BLaER1 treated with 17β-estradiol and CSF1 and Interleukin-3, amounts not matched to agents 10 nM and 100 nM (cell line): ENCODE data around the gene ZNF618.
"Not testable (repeated sequence)": the region's sequence is repeated elsewhere in the genome, so short reads cannot be mapped to it uniquely, and the experiment has no call there.

Experiments used
- H3K27ac ChIP-seq, 11 experiments: shearing (Covaris generic); formaldehyde crosslinking; 2 replicates each; pipeline ENCODE4 v1.8.1; 2022
- H3K27me3 ChIP-seq, 11 experiments: shearing (Covaris generic); formaldehyde crosslinking; 2 replicates each; pipeline ENCODE4 v1.8.1; 2022
- H3K36me3 ChIP-seq, 11 experiments: shearing (Covaris generic); formaldehyde crosslinking; 2 replicates each; pipeline ENCODE4 v1.8.1; 2022
- H3K4me1 ChIP-seq, 10 experiments: shearing (Covaris generic); formaldehyde crosslinking; 2 replicates each; pipeline ENCODE4 v1.8.1; 2022
- H3K4me2 ChIP-seq, 11 experiments: shearing (Covaris generic); formaldehyde crosslinking; 2 replicates each; pipeline ENCODE4 v1.8.1; 2022
- H3K4me3 ChIP-seq, 10 experiments: shearing (Covaris generic); formaldehyde crosslinking; 2 replicates each; pipeline ENCODE4 v1.8.1; 2022
- H3K9ac ChIP-seq, 11 experiments: shearing (Covaris generic); formaldehyde crosslinking; 2 replicates each; pipeline ENCODE4 v1.8.1; 2022
- H3K9me3 ChIP-seq, 11 experiments: shearing (Covaris generic); formaldehyde crosslinking; replicated peaks in 1 of 11; 2 replicates each; pipeline ENCODE4 v1.8.1; 2022
- H4K20me1 ChIP-seq, 11 experiments: shearing (Covaris generic); formaldehyde crosslinking; 2 replicates each; pipeline ENCODE4 v1.8.1; 2022
- Cebpa-rat ChIP-seq, 11 experiments: shearing (Covaris generic); IDR thresholded peaks; 2 replicates each; pipeline ENCODE4 v1.8.1; 2022

Gene ZNF618

GRCh38 chr9:113993838-113994540, 117.9 kb downstream of the ZNF618 start:
- no peak for TF ChIP-seq Cebpa-rat (IDR thresholded peaks at IDR 0.05)
- no peaks in the 10 kb centered on the region for H3K9me3 ChIP-seq
- H3K9ac ChIP-seq = no peak overlapping the region
- H3K4me1 ChIP-seq = peaks cover 40 to 76% (median 67%) of the 10 kb centered on the region in 10 experiments
- H3K36me3 ChIP-seq = peaks cover 15 to 63% (median 39%) of the 10 kb centered on the region in 11 experiments; a peak in 21 of 22 replicates
- peak overlapping the region; percentile 87 to 98 (median 92) for H3K4me2 ChIP-seq
- no peak overlapping the region for H3K4me3 ChIP-seq
- H4K20me1 ChIP-seq = peaks cover 0 to 55% (median 6%) of the 10 kb centered on the region in 11 experiments; a peak in 10 of 22 replicates
- H3K27ac ChIP-seq = peak overlapping the region in 6 of 11 experiments; percentile 33 to 78 (median 75); a peak in 8 of 22 replicates
- H3K27me3 ChIP-seq = 0 out of 22 replicates have a peak, but pooled peaks cover 0 to 5% (median 0%) of the 10 kb centered on the region in 11 experiments

DNA sequence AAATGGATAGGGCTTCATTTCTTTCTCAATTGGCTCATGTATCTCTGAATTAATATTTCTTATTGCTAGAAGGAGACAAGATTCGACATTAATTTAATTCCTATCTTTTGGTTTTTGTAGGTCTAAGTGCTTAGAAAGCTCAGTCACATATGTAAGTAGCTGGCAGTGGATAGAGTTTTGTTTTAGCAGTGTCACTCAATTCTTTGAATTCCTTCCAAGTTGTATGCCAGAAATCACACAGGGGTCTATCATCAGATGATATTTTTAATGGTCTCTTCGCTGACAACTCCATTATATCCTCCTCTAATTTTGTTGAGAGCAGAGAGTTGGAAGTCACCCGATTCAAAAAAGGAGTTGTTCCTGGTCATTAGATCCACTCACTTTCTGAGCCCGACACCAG, 119.3 kb downstream of the ZNF618 start:
- Histone ChIP-seq H3K4me2 (peak overlapping the region in 9 of 11 experiments; percentile 1 to 49 (median 16); a peak in 8 of 22 replicates), H4K20me1 (peaks cover 0 to 66% (median 8%) of the 10 kb centered on the region in 11 experiments; a peak in 11 of 22 replicates), H3K27me3 (peaks cover 0 to 5% (median 0%) of the 10 kb centered on the region in 11 experiments; a peak in 1 of 22 replicates), H3K27ac (no peak overlapping the region), H3K9me3 (no peaks in the 10 kb centered on the region), H3K4me1 (peaks cover 40 to 78% (median 70%) of the 10 kb centered on the region in 10 experiments), H3K4me3 (no peak overlapping the region), H3K36me3 (peaks cover 1 to 63% (median 39%) of the 10 kb centered on the region in 11 experiments; a peak in 18 of 22 replicates), H3K9ac (no peak overlapping the region)
- TF ChIP-seq Cebpa-rat (IDR thresholded peaks at IDR 0.05) = no peak

DNA sequence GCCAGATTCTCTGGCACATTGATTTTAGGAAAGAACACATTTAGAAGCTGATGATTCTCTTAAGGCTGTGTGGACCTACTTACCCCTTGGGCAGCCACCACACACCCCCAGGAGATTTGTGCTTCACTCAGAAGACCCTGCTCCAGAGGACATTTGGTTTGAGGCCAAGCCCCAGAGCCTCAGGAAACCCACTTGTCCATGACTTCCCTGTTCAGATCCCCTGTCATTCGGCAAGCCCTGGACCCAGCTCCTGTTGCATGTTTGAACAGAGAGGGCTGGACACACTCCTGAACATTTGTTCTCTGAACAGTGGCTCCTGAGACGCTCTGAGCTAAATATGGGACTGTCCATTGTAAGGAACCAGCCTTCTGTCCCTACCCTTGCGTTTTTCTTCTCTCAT, 119.9 kb downstream of the ZNF618 start:
- H3K27ac ChIP-seq = 0 out of 22 replicates have a peak overlapping the region, but pooled peaks of 1 of the 11 experiments have one; percentile 2
- H3K4me2 ChIP-seq = peak overlapping the region in 9 of 11 experiments; percentile 1 to 49 (median 16); a peak in 8 of 22 replicates
- no peak overlapping the region for H3K9ac ChIP-seq
- peaks cover 35 to 80% (median 66%) of the 10 kb centered on the region in 10 experiments for H3K4me1 ChIP-seq
- no peak for TF ChIP-seq Cebpa-rat (IDR thresholded peaks at IDR 0.05)
- H3K36me3 ChIP-seq = peaks cover 0 to 63% (median 42%) of the 10 kb centered on the region in 11 experiments; a peak in 18 of 22 replicates
- no peak overlapping the region for H3K4me3 ChIP-seq
- no peaks in the 10 kb centered on the region for H3K9me3 ChIP-seq
- H3K27me3 ChIP-seq = peaks cover 0 to 6% (median 0%) of the 10 kb centered on the region in 11 experiments; a peak in 1 of 22 replicates
- H4K20me1 ChIP-seq = peaks cover 0 to 72% (median 8%) of the 10 kb centered on the region in 11 experiments; a peak in 11 of 22 replicates

DNA sequence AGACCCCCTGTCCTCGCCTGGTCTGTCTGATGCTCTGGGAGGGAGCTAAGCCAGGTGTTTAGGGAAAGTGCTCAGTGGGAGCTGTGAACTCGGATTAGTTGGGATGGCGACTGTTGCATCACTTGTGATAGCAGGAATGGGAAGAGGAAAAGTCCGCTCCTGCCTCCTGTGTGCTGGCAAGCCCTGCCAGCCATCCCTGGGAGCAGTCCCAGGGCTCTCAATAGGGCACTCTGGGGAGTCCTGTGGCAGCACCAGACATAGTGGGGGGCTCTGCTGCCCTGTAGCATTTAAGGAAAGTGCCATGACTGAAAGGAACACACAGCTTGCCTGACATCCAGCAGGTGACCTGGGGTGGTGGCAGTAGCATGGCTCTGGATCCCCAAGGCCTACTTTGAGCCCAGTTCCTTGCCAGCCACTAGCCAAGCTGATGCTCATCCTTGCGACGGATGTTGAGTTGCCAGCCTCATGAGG, 120.5 kb downstream of the ZNF618 start:
- no peak for TF ChIP-seq Cebpa-rat (IDR thresholded peaks at IDR 0.05)
- peak overlapping the region in 2 of 11 experiments; percentile 35 to 47; a peak in 1 of 22 replicates for H3K4me2 ChIP-seq
- H3K36me3 ChIP-seq = peaks cover 0 to 63% (median 47%) of the 10 kb centered on the region in 11 experiments; a peak in 18 of 22 replicates
- H3K9me3 ChIP-seq = no peaks in the 10 kb centered on the region
- H3K27me3 ChIP-seq = peaks cover 0 to 7% (median 0%) of the 10 kb centered on the region in 11 experiments; a peak in 1 of 22 replicates
- H3K27ac ChIP-seq = no peak overlapping the region
- peaks cover 29 to 80% (median 65%) of the 10 kb centered on the region in 10 experiments for H3K4me1 ChIP-seq
- H3K9ac ChIP-seq = no peak overlapping the region
- no peak overlapping the region for H3K4me3 ChIP-seq
- peaks cover 0 to 77% (median 8%) of the 10 kb centered on the region in 11 experiments; a peak in 11 of 22 replicates for H4K20me1 ChIP-seq

- Histone ChIP-seq H4K20me1 (peaks cover 0 to 77% (median 7%) of the 10 kb centered on the region in 11 experiments; a peak in 12 of 22 replicates), H3K27me3 (peaks cover 0 to 10% (median 0%) of the 10 kb centered on the region in 11 experiments; a peak in 4 of 22 replicates), H3K4me1 (peaks cover 28 to 80% (median 65%) of the 10 kb centered on the region in 10 experiments), H3K36me3 (peaks cover 0 to 64% (median 49%) of the 10 kb centered on the region in 11 experiments; a peak in 18 of 22 replicates)
- H3K9ac ChIP-seq, H3K27ac ChIP-seq, H3K4me2 ChIP-seq, H3K9me3 ChIP-seq, H3K4me3 ChIP-seq: not testable (repeated sequence)
These were observed 121.0 kb downstream of the ZNF618 start for GRCh38 chr9:113997064-113997463.

GRCh38 chr9:113997610-113998009, 121.5 kb downstream of the ZNF618 start:
- no peak for TF ChIP-seq Cebpa-rat (IDR thresholded peaks at IDR 0.05)
- Histone ChIP-seq H3K9ac (no peak overlapping the region), H3K4me2 (no peak overlapping the region), H3K4me1 (peaks cover 28 to 80% (median 65%) of the 10 kb centered on the region in 10 experiments), H3K27ac (no peak overlapping the region), H4K20me1 (peaks cover 0 to 77% (median 10%) of the 10 kb centered on the region in 11 experiments; a peak in 12 of 22 replicates), H3K9me3 (no peaks in the 10 kb centered on the region), H3K36me3 (peaks cover 0 to 68% (median 52%) of the 10 kb centered on the region in 11 experiments; a peak in 18 of 22 replicates), H3K27me3 (peaks cover 0 to 16% (median 0%) of the 10 kb centered on the region in 11 experiments; a peak in 4 of 22 replicates), H3K4me3 (no peak overlapping the region)

DNA sequence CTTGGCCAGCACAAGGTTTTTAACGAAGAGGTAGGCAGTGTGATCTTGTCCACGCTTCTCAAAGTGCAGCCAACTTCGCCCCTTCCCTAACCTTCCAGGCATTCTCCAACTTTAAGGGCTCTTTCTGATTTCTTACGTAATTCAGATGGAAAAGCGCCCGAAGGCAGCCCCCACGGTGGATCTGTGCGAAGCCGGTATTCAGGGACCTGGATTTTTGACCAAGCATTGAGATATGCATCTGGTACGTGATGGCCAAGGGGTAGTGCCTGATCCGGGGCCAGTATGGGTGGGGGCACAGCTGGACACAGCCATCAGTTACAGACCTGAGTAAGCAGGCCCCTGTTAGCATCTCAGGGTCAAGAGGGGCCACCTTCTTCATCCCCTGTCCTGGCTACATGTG, 122.0 kb downstream of the ZNF618 start:
- Histone ChIP-seq H3K4me2 (peak overlapping the region in 1 of 11 experiments; percentile 32; a peak in 1 of 22 replicates), H3K27ac (no peak overlapping the region; a peak in 1 of 22 replicates), H4K20me1 (peaks cover 0 to 78% (median 12%) of the 10 kb centered on the region in 11 experiments; a peak in 10 of 22 replicates), H3K27me3 (peaks cover 0 to 21% (median 0%) of the 10 kb centered on the region in 11 experiments; a peak in 4 of 22 replicates), H3K4me1 (peaks cover 29 to 80% (median 65%) of the 10 kb centered on the region in 10 experiments), H3K4me3 (no peak overlapping the region), H3K9ac (peak overlapping the region in 1 of 11 experiments; percentile 2; a peak in 1 of 22 replicates), H3K9me3 (no peaks in the 10 kb centered on the region), H3K36me3 (peaks cover 0 to 72% (median 52%) of the 10 kb centered on the region in 11 experiments; a peak in 18 of 22 replicates)
- no peak for TF ChIP-seq Cebpa-rat (IDR thresholded peaks at IDR 0.05)

DNA sequence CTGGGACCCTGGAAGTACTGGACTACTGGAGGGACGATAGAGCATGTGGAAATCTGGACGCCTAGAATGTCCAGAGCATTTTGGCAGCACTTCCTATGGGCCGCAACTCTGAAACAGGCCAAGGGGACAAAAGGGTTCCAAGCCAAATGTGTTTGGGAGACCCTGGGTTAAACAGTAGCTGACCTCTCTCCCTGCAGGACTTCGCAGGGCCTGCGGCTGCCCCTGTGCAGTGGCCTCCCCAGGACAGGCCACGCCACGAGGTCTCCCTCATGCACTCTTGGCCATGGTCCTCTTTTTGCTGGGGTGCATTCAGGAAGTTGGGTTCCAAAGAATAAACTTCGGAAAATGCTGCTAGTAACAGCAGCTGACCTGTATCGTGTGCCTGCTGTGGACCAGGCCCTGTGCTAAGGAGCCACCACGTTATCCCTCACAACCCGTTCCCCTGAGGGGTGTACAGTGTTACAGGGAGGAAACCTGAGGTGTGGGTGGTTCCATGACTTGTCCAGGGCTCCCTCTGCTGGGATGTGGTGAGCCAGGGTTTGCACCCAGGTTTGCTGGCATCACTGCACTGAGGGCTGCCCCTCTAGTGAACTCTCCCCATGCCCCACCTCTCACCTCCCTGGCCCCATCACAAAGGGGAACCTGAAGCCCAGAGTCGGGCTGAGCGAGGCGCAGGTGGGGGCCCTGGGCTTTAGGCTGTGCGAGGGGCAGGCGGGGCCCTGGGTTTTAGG, 122.6 kb downstream of the ZNF618 start:
- Histone ChIP-seq H3K9me3 (no peaks in the 10 kb centered on the region), H3K4me2 (peak overlapping the region in 3 of 11 experiments; percentile 10 to 32 (median 13); a peak in 2 of 22 replicates), H3K36me3 (peaks cover 0 to 72% (median 52%) of the 10 kb centered on the region in 11 experiments; a peak in 18 of 22 replicates), H3K4me1 (peaks cover 29 to 80% (median 65%) of the 10 kb centered on the region in 10 experiments), H3K9ac (peak overlapping the region in 2 of 11 experiments; percentile 2 to 16; a peak in 2 of 22 replicates), H3K27ac (peak overlapping the region in 1 of 11 experiments; percentile 34; a peak in 2 of 22 replicates), H3K4me3 (no peak overlapping the region), H4K20me1 (peaks cover 0 to 78% (median 14%) of the 10 kb centered on the region in 11 experiments; a peak in 11 of 22 replicates), H3K27me3 (peaks cover 0 to 26% (median 0%) of the 10 kb centered on the region in 11 experiments; a peak in 4 of 22 replicates)
- no peak for TF ChIP-seq Cebpa-rat (IDR thresholded peaks at IDR 0.05)
